ENCODE data around the gene BRICD5.

DNA sequence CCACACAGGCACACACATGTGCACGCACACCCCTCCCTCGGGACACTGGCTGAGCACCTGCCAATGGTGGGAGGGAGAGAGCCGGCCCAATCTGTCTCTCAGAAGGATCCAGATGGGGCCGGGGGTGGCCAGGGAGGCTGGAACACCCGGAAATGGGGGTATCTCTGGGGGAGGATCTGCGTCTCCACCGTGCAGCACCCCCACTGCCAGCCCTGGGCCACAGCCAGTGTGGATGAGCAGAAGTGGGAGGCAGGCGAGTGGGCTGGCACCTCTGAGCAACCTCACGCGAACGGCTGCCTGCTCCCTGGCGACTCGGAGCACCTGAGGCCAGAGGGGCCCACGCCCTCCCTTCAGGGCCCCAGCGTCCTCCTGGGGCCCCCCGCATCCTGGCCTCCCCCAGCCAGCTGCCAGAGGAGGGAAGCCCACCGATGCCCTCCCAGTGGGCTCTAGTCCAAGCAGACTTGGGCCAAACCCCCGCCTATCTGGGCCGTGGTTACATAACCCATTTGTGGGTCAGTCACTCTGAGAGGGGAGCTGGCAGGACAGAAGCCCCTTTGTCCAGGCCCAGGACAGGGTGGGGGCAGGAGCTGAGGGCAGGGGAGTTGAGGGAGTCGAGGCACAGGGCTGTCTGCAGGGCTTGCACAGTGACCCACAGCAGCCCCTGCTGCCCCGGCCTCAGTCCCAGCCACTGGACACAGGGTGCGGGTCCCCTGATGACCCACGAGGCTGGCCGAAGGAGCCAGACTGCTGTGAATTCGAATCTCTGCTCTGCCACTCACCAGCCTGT lies 19.8 kb downstream of the BRICD5 start:
- no peak for TF ChIP-seq EZH2 (IDR thresholded peaks at IDR 0.05; ENCODE audit: insufficient read depth, poor library complexity, severe bottlenecking)
- no peak for TF ChIP-seq EZH2phosphoT487 (IDR thresholded peaks at IDR 0.05; ENCODE audit: insufficient read depth, low read depth)
